ENCODE measurements around the gene DUS2. TPM values are rescaled to one million over a fixed set of nuclear protein-coding genes. Genes with fewer than 3 reads are reported as not detected.

Gene DUS2
- total and polyA plus RNA-seq, 9 of the 15 experiments (the other 6 are each of a cell fraction or from before 2014, with no cell fraction given): 5.8 to 22.5 (median 20.6) TPM

- TF ChIP-seq, protein P1, sequence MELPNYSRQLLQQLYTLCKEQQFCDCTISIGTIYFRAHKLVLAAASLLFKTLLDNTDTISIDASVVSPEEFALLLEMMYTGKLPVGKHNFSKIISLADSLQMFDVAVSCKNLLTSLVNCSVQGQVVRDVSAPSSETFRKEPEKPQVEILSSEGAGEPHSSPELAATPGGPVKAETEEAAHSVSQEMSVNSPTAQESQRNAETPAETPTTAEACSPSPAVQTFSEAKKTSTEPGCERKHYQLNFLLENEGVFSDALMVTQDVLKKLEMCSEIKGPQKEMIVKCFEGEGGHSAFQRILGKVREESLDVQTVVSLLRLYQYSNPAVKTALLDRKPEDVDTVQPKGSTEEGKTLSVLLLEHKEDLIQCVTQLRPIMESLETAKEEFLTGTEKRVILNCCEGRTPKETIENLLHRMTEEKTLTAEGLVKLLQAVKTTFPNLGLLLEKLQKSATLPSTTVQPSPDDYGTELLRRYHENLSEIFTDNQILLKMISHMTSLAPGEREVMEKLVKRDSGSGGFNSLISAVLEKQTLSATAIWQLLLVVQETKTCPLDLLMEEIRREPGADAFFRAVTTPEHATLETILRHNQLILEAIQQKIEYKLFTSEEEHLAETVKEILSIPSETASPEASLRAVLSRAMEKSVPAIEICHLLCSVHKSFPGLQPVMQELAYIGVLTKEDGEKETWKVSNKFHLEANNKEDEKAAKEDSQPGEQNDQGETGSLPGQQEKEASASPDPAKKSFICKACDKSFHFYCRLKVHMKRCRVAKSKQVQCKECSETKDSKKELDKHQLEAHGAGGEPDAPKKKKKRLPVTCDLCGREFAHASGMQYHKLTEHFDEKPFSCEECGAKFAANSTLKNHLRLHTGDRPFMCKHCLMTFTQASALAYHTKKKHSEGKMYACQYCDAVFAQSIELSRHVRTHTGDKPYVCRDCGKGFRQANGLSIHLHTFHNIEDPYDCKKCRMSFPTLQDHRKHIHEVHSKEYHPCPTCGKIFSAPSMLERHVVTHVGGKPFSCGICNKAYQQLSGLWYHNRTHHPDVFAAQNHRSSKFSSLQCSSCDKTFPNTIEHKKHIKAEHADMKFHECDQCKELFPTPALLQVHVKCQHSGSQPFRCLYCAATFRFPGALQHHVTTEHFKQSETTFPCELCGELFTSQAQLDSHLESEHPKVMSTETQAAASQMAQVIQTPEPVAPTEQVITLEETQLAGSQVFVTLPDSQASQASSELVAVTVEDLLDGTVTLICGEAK (IDR thresholded peaks at IDR 0.05): 0 out of 2 replicates have a peak, but pooled peaks have one; percentile 29
- TF ChIP-seq, protein P1 (CRISPR knock-in tag; IDR thresholded peaks at IDR 0.05): no peak
- TF ChIP-seq ZNF146 (CRISPR knock-in tag; IDR thresholded peaks at IDR 0.05; ENCODE audit: unreplicated experiment): no peak
- no peak for TF ChIP-seq SFPQ (IDR thresholded peaks at IDR 0.05; ENCODE audit: low read depth, low read length)
- TF ChIP-seq BRF1 (IDR thresholded peaks at IDR 0.05; ENCODE audit: borderline replicate concordance, extremely low read depth, insufficient read length): no peak
- no peak for TF ChIP-seq RBM39 (optimal IDR thresholded peaks at IDR 0.05; ENCODE audit: low read depth, low read length)
- TF ChIP-seq HES1 (IDR thresholded peaks at IDR 0.05; ENCODE audit: low read depth): no peak
- TF ChIP-seq BRF2 (IDR thresholded peaks at IDR 0.05; ENCODE audit: borderline replicate concordance, insufficient read depth, insufficient read length): no peak
- TF ChIP-seq TFAM (CRISPR knock-in tag; conservative IDR thresholded peaks at IDR 0.05): no peak
- no peak for TF ChIP-seq JUND (IDR thresholded peaks at IDR 0.05; ENCODE audit: borderline replicate concordance, low read depth, low read length)
- no peak; the same call in 2 of the 3 replicates for TF ChIP-seq JUND (tag; IDR thresholded peaks at IDR 0.05; ENCODE audit: borderline replicate concordance, low read depth, low read length)
- TF ChIP-seq HDAC3 (IDR thresholded peaks at IDR 0.05; ENCODE audit: borderline replicate concordance, partially characterized antibody): no peak
- no peak; the same call in 1 of the 2 replicates for TF ChIP-seq CREB1 (IDR thresholded peaks at IDR 0.05)
- peak; percentile 72 for TF ChIP-seq CREB1 (CRISPR knock-in tag; IDR thresholded peaks at IDR 0.05)
These were observed 62.4 kb downstream of the DUS2 start, which contains the start of gene NFATC3 (continued) for GRCh38 chr16:68085259-68086071.
